ENCODE results near the gene C9.
"Not testable (repeated sequence)": the region's sequence is repeated elsewhere in the genome, so short reads cannot be mapped to it uniquely, and the experiment has no call there.

Gene C9

DNA sequence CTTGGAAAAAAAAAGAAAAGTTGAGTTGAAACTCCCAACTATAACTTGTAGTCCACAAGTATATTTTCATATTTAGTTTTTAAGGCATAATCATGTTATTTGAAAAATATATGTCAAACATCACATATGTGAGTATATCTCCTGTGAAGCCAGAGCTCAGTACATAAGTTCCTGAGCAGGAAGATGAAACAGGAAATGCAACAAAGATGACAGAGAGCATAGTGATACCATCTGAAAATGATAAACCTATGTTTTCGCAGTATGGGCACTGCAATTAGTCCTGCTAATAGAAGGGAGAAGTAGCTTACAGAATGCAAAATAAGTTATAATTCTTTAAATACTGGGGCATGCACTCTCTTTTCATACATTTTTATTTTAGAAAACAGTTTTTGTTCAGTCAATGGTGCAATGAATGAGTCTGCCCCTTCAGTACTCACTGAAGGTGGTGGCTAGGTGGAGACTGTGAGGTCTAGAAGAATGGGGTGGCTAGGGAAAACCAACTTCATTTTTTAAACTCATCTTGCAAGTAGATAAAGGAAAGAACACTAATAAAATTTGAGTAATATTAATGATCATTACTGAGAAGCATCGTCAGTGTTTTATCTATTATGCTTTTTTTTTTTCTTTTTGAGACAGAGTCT lies 90.9 kb downstream of the C9 start:
- no peak for DNase-seq
- no peak overlapping the region for H3K4ac ChIP-seq (ENCODE audit: low read depth in 1 of 2, low read length in 2 of 2)
- no CpG with 5 or more reads among the region's 2 CpGs for WGBS
- no peak overlapping the region for H2BK15ac ChIP-seq (ENCODE audit: low read depth, poor library complexity, severe bottlenecking)
- no peak overlapping the region for H4K8ac ChIP-seq (ENCODE audit: low read length)
- no peak overlapping the region for H4K91ac ChIP-seq (ENCODE audit: low read length)
- H3K36me3 ChIP-seq (ENCODE audit: control insufficient read depth in 1 of 2, insufficient read depth in 2 of 2, low read depth in 1 of 2, low read length in 2 of 2) = no peaks in the 10 kb centered on the region
- H2BK120ac ChIP-seq (ENCODE audit: low read depth, low read length) = no peak overlapping the region
- no peaks in the 10 kb centered on the region for H3K79me1 ChIP-seq (replicated peaks; ENCODE audit: low read length, poor library complexity, severe bottlenecking)
- no peak overlapping the region for H3K14ac ChIP-seq (ENCODE audit: low read length in 2 of 2)
- H3K9ac ChIP-seq (ENCODE audit: low read length) = no peak overlapping the region
- no peak overlapping the region for H3K4me3 ChIP-seq (ENCODE audit: insufficient read depth in 1 of 2, low read depth in 1 of 2, low read length in 2 of 2)
- no peak overlapping the region for H2BK12ac ChIP-seq (ENCODE audit: low read length in 2 of 2)
- no peak overlapping the region for H2AFZ ChIP-seq (ENCODE audit: low read depth, low read length)
- no peak overlapping the region for H3K18ac ChIP-seq (ENCODE audit: low read depth in 1 of 2, low read length in 2 of 2)
- H2BK5ac ChIP-seq (ENCODE audit: low read depth, low read length, poor library complexity, severe bottlenecking) = no peak overlapping the region
- no peaks in the 10 kb centered on the region for H3K4me1 ChIP-seq (ENCODE audit: control insufficient read depth, insufficient read depth, low read depth, low read length)
- H3K4me2 ChIP-seq (ENCODE audit: low read length, poor library complexity, severe bottlenecking) = no peak overlapping the region
- no peak overlapping the region for H3K23ac ChIP-seq (ENCODE audit: low read length in 2 of 2)
- no peaks in the 10 kb centered on the region for H3K9me3 ChIP-seq (ENCODE audit: control insufficient read depth, low read length)
- no peaks in the 10 kb centered on the region for H3K27me3 ChIP-seq (ENCODE audit: control insufficient read depth in 1 of 2, insufficient read depth in 1 of 2, low read length in 2 of 2)
- H3K27ac ChIP-seq (ENCODE audit: low read length, poor library complexity, severe bottlenecking) = no peak overlapping the region
- no peak overlapping the region for H2AK5ac ChIP-seq (ENCODE audit: low read length, severe bottlenecking)

GRCh38 chr5:39272869-39273231 lies 91.4 kb downstream of the C9 start:
- not testable (repeated sequence) for H3K4ac ChIP-seq (ENCODE audit: low read depth in 1 of 2, low read length in 2 of 2); H3K79me1 ChIP-seq (replicated peaks; ENCODE audit: low read length, poor library complexity, severe bottlenecking); H3K9ac ChIP-seq (ENCODE audit: low read length); H3K14ac ChIP-seq (ENCODE audit: low read length in 2 of 2); H2BK5ac ChIP-seq (ENCODE audit: low read depth, low read length, poor library complexity, severe bottlenecking); H3K36me3 ChIP-seq (ENCODE audit: control insufficient read depth in 1 of 2, insufficient read depth in 2 of 2, low read depth in 1 of 2, low read length in 2 of 2); H3K27me3 ChIP-seq (ENCODE audit: control insufficient read depth in 1 of 2, insufficient read depth in 1 of 2, low read length in 2 of 2); H4K8ac ChIP-seq (ENCODE audit: low read length); H2AK5ac ChIP-seq (ENCODE audit: low read length, severe bottlenecking); H3K4me3 ChIP-seq (ENCODE audit: insufficient read depth in 1 of 2, low read depth in 1 of 2, low read length in 2 of 2); DNase-seq; H3K4me1 ChIP-seq (ENCODE audit: control insufficient read depth, insufficient read depth, low read depth, low read length); H3K9me3 ChIP-seq (ENCODE audit: control insufficient read depth, low read length); H3K18ac ChIP-seq (ENCODE audit: low read depth in 1 of 2, low read length in 2 of 2); H2BK120ac ChIP-seq (ENCODE audit: low read depth, low read length); H3K27ac ChIP-seq (ENCODE audit: low read length, poor library complexity, severe bottlenecking); H2BK15ac ChIP-seq (ENCODE audit: low read depth, poor library complexity, severe bottlenecking); H2AFZ ChIP-seq (ENCODE audit: low read depth, low read length); H3K23ac ChIP-seq (ENCODE audit: low read length in 2 of 2); H2BK12ac ChIP-seq (ENCODE audit: low read length in 2 of 2); H3K4me2 ChIP-seq (ENCODE audit: low read length, poor library complexity, severe bottlenecking); H4K91ac ChIP-seq (ENCODE audit: low read length)
- WGBS = 97% methylated on average over 11 of the region's 14 CpGs

- Histone ChIP-seq H3K36me3 (ENCODE audit: control insufficient read depth in 1 of 2, insufficient read depth in 2 of 2, low read depth in 1 of 2, low read length in 2 of 2) (no peaks in the 10 kb centered on the region), H2BK12ac (ENCODE audit: low read length in 2 of 2) (no peak overlapping the region), H3K18ac (ENCODE audit: low read depth in 1 of 2, low read length in 2 of 2) (no peak overlapping the region), H2BK5ac (ENCODE audit: low read depth, low read length, poor library complexity, severe bottlenecking) (no peak overlapping the region), H3K27me3 (ENCODE audit: control insufficient read depth in 1 of 2, insufficient read depth in 1 of 2, low read length in 2 of 2) (no peaks in the 10 kb centered on the region), H2BK120ac (ENCODE audit: low read depth, low read length) (no peak overlapping the region), H3K27ac (ENCODE audit: low read length, poor library complexity, severe bottlenecking) (no peak overlapping the region), H2AK5ac (ENCODE audit: low read length, severe bottlenecking) (no peak overlapping the region), H3K23ac (ENCODE audit: low read length in 2 of 2) (no peak overlapping the region), H3K9me3 (ENCODE audit: control insufficient read depth, low read length) (no peaks in the 10 kb centered on the region), H3K14ac (ENCODE audit: low read length in 2 of 2) (no peak overlapping the region), H3K9ac (ENCODE audit: low read length) (no peak overlapping the region), H4K8ac (ENCODE audit: low read length) (no peak overlapping the region), H3K79me1 (replicated peaks; ENCODE audit: low read length, poor library complexity, severe bottlenecking) (no peaks in the 10 kb centered on the region), H2AFZ (ENCODE audit: low read depth, low read length) (no peak overlapping the region), H2BK15ac (ENCODE audit: low read depth, poor library complexity, severe bottlenecking) (no peak overlapping the region), H3K4me3 (ENCODE audit: insufficient read depth in 1 of 2, low read depth in 1 of 2, low read length in 2 of 2) (no peak overlapping the region), H3K4me2 (ENCODE audit: low read length, poor library complexity, severe bottlenecking) (no peak overlapping the region), H3K4me1 (ENCODE audit: control insufficient read depth, insufficient read depth, low read depth, low read length) (no peaks in the 10 kb centered on the region), H3K4ac (ENCODE audit: low read depth in 1 of 2, low read length in 2 of 2) (peak overlapping the region in 1 of 2 experiments; percentile 61), H4K91ac (ENCODE audit: low read length) (no peak overlapping the region)
- no peak for DNase-seq
- WGBS = 95% methylated on average over 2 of the region's 2 CpGs
These were observed 94.0 kb downstream of the C9 start for GRCh38 chr5:39270225-39270848.

DNA sequence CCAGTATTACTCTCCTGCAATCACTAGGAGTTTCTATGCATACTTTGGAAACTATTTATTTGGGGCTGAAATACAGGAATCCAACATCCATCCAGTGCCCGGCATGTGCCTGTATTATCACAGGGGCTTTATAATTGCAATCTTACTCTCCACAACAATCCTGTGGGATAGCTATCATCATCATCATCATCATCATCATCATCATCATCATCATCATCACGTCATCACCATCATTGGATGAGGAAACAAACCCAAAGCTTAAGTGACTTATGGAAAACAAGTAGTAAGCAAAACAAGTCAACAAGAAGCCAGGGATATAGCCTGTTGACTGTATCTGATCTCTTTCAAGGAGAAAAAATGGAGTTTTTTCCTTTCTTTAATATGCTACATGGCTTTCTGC lies 97.1 kb downstream of the C9 start:
- Histone ChIP-seq H3K4me3 (ENCODE audit: insufficient read depth in 1 of 2, low read depth in 1 of 2, low read length in 2 of 2) (no peak overlapping the region), H3K79me1 (replicated peaks; ENCODE audit: low read length, poor library complexity, severe bottlenecking) (no peaks in the 10 kb centered on the region), H3K4me1 (ENCODE audit: control insufficient read depth, insufficient read depth, low read depth, low read length) (no peaks in the 10 kb centered on the region), H3K23ac (ENCODE audit: low read length in 2 of 2) (no peak overlapping the region), H3K9me3 (ENCODE audit: control insufficient read depth, low read length) (no peaks in the 10 kb centered on the region), H4K8ac (ENCODE audit: low read length) (no peak overlapping the region), H3K27me3 (ENCODE audit: control insufficient read depth in 1 of 2, insufficient read depth in 1 of 2, low read length in 2 of 2) (no peaks in the 10 kb centered on the region), H3K36me3 (ENCODE audit: control insufficient read depth in 1 of 2, insufficient read depth in 2 of 2, low read depth in 1 of 2, low read length in 2 of 2) (no peaks in the 10 kb centered on the region), H3K27ac (ENCODE audit: low read length, poor library complexity, severe bottlenecking) (no peak overlapping the region), H2BK12ac (ENCODE audit: low read length in 2 of 2) (no peak overlapping the region), H2BK5ac (ENCODE audit: low read depth, low read length, poor library complexity, severe bottlenecking) (no peak overlapping the region), H3K4me2 (ENCODE audit: low read length, poor library complexity, severe bottlenecking) (no peak overlapping the region), H4K91ac (ENCODE audit: low read length) (no peak overlapping the region), H3K4ac (ENCODE audit: low read depth in 1 of 2, low read length in 2 of 2) (no peak overlapping the region), H2BK15ac (ENCODE audit: low read depth, poor library complexity, severe bottlenecking) (no peak overlapping the region), H2AK5ac (ENCODE audit: low read length, severe bottlenecking) (no peak overlapping the region), H3K9ac (ENCODE audit: low read length) (no peak overlapping the region), H2BK120ac (ENCODE audit: low read depth, low read length) (no peak overlapping the region), H2AFZ (ENCODE audit: low read depth, low read length) (no peak overlapping the region), H3K18ac (ENCODE audit: low read depth in 1 of 2, low read length in 2 of 2) (no peak overlapping the region), H3K14ac (ENCODE audit: low read length in 2 of 2) (no peak overlapping the region)
- DNase-seq = no peak
- 98% methylated on average over 2 of the region's 2 CpGs for WGBS

Measured in mesenchymal stem cell (in vitro differentiated cells and primary cell).